Fibroblast of lung (primary cell): ENCODE measurements around the gene SREBF2.

Source experiments
- EZH2 ChIP-seq: IDR thresholded peaks from 2 replicates; pipeline ENCODE4 v1.5.1; 2012; ENCODE audit warnings: low read length, control low read depth, mild to moderate bottlenecking; ENCODE audit errors: missing control alignments
- TF ChIP-seq, protein P1 (sequence below), 2 donors: IDR thresholded peaks in 1 of 2; conservative IDR thresholded peaks in 1 of 2; 1 replicate in 1 of 2; 2 replicates in 1 of 2; pipeline ENCODE4 v1.5.1; 2011 to 2012; ENCODE audit warnings: low read length in 2 of 2, control low read depth in 1 of 2, inconsistent platforms in 1 of 2, low read depth in 1 of 2, mild to moderate bottlenecking in 1 of 2

DNA sequence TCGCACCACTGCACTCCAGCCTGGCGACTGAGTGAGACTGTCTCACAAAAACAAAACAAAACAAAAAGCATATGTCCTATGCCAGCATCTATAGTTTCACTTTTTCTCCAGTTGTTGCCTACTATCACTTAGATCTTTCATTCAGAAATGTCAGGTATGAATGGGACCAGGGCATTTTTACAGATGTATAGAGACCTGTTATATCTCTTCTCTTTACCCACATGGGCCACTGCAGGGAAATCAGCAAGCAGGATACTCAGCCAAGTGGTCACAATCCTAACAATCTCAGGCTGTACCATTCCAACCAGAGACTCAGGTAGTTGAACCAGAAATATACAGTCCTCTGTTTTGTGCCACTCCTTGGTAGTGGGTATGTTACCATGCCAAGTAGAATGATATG is 16.0 kb upstream of the SREBF2 start:
- TF ChIP-seq, protein P1, sequence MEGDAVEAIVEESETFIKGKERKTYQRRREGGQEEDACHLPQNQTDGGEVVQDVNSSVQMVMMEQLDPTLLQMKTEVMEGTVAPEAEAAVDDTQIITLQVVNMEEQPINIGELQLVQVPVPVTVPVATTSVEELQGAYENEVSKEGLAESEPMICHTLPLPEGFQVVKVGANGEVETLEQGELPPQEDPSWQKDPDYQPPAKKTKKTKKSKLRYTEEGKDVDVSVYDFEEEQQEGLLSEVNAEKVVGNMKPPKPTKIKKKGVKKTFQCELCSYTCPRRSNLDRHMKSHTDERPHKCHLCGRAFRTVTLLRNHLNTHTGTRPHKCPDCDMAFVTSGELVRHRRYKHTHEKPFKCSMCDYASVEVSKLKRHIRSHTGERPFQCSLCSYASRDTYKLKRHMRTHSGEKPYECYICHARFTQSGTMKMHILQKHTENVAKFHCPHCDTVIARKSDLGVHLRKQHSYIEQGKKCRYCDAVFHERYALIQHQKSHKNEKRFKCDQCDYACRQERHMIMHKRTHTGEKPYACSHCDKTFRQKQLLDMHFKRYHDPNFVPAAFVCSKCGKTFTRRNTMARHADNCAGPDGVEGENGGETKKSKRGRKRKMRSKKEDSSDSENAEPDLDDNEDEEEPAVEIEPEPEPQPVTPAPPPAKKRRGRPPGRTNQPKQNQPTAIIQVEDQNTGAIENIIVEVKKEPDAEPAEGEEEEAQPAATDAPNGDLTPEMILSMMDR (conservative IDR thresholded peaks at IDR 0.05 in 1 of 2, IDR thresholded peaks at IDR 0.05 in 1 of 2; ENCODE audit: low read depth in 1 of 2, low read length in 2 of 2), result no peak
- TF ChIP-seq EZH2, result no peak
